GM10266 (cell line): ENCODE data around the gene CUL5.

Experiments used
- DNase-seq: peaks from one replicate; pipeline ENCODE4 v3.0.0; 2012; ENCODE audit errors: extremely low spot score
- CTCF ChIP-seq: IDR thresholded peaks from 2 replicates; pipeline ENCODE4 v1.5.1; 2012; ENCODE audit warnings: mild to moderate bottlenecking, low read depth; ENCODE audit not compliant: control insufficient read depth, insufficient read depth; ENCODE audit errors: missing control alignments

Gene CUL5

GRCh38 chr11:108035690-108036089 lies 27.0 kb downstream of the CUL5 start:
- no peak for DNase-seq
- TF ChIP-seq CTCF, result no peak

- DNase-seq, result no peak
- no peak for TF ChIP-seq CTCF
These were observed 28.5 kb downstream of the CUL5 start for GRCh38 chr11:108037211-108037610.

GRCh38 chr11:108037636-108038035 lies 28.9 kb downstream of the CUL5 start:
- no peak for TF ChIP-seq CTCF
- DNase-seq, result no peak

- TF ChIP-seq CTCF, result no peak
These were observed 39.6 kb downstream of the CUL5 start for GRCh38 chr11:108048269-108048668.

GRCh38 chr11:108062336-108062735 lies 53.6 kb downstream of the CUL5 start:
- no peak for TF ChIP-seq CTCF
- DNase-seq, result no peak

More at GRCh38 chr11:108048269-108048668, 39.6 kb downstream of the CUL5 start:
- DNase-seq, result no peak

GRCh38 chr11:108063410-108063809 lies 54.7 kb downstream of the CUL5 start:
- TF ChIP-seq CTCF, result no peak

GRCh38 chr11:108069947-108070346 lies 61.2 kb downstream of the CUL5 start:
- TF ChIP-seq CTCF, result no peak
- peak; percentile 6 for DNase-seq

More at GRCh38 chr11:108063410-108063809, 54.7 kb downstream of the CUL5 start:
- DNase-seq, result no peak
